ENCODE measurements around the gene GPER1.

DNA sequence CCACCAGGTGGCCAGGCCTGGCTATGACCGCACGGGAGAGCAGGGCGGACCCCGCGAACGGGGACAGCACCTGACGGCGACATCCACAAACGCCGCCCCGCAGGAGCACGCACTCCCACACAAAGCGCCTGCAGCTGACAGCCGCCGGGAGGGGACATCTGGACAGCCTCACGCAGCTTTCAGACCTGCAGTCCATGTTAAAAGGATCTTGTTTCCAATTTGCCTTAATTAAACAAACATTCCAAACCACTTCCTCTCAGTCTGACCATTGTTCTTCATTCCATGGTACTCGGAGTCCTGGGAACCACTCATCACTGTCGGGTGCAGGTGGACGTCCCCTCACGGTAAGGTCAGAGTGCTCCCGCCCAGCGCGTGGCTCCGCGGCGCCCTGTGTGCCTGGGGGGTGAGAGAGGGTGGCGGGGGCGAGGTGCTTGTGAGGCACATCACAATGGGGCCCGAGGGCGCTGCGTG is 5.9 kb upstream of the GPER1 start:
- TF ChIP-seq, protein P1, sequence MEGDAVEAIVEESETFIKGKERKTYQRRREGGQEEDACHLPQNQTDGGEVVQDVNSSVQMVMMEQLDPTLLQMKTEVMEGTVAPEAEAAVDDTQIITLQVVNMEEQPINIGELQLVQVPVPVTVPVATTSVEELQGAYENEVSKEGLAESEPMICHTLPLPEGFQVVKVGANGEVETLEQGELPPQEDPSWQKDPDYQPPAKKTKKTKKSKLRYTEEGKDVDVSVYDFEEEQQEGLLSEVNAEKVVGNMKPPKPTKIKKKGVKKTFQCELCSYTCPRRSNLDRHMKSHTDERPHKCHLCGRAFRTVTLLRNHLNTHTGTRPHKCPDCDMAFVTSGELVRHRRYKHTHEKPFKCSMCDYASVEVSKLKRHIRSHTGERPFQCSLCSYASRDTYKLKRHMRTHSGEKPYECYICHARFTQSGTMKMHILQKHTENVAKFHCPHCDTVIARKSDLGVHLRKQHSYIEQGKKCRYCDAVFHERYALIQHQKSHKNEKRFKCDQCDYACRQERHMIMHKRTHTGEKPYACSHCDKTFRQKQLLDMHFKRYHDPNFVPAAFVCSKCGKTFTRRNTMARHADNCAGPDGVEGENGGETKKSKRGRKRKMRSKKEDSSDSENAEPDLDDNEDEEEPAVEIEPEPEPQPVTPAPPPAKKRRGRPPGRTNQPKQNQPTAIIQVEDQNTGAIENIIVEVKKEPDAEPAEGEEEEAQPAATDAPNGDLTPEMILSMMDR (IDR thresholded peaks at IDR 0.05; ENCODE audit: low read depth, low read length), result no peak
- TF ChIP-seq POLR2A (IDR thresholded peaks at IDR 0.05; ENCODE audit: extremely low read depth, insufficient read length), result no peak
- TF ChIP-seq, protein P2, sequence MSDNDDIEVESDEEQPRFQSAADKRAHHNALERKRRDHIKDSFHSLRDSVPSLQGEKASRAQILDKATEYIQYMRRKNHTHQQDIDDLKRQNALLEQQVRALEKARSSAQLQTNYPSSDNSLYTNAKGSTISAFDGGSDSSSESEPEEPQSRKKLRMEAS (IDR thresholded peaks at IDR 0.05; ENCODE audit: low read depth, low read length), result no peak
